Activated T-cell treated with anti-CD3 and anti-CD28 coated beads, Interleukin-2, amount 50 U/mL, for 72 hours (primary cell): ENCODE measurements around the gene CACNA2D3. TPM values are rescaled to one million over a fixed set of nuclear protein-coding genes. Genes with fewer than 3 reads are reported as not detected.
"Not testable (repeated sequence)": the region's sequence is repeated elsewhere in the genome, so short reads cannot be mapped to it uniquely, and the experiment has no call there.

ENCODE experiments used
- ATAC-seq, 2 donors: fragments of 150-1000 bp; cut with Tn5 transposase; replicated peaks in 1 of 2; 2 replicates each; pipeline ENCODE4 v1.10.0; 2021; ENCODE audit warnings: moderate library complexity in 2 of 2, mild to moderate bottlenecking in 1 of 2
- DNase-seq, 2 donors: peaks; one replicate each; pipeline ENCODE4 v3.0.0; 2021 to 2022; ENCODE audit warnings: mixed read lengths in 1 of 2
- H3K27ac Mint-ChIP-seq: one replicate; pipeline ENCODE4 v1.8.0; 2022; ENCODE audit warnings: mild to moderate bottlenecking, moderate library complexity, mixed read lengths
- H3K27me3 Mint-ChIP-seq: one replicate; pipeline ENCODE4 v1.8.0; 2022; ENCODE audit warnings: low read depth, mixed read lengths
- H3K36me3 Mint-ChIP-seq, 2 donors: one replicate each; pipeline ENCODE4 v1.8.0; 2022; ENCODE audit warnings: mixed read lengths in 2 of 2, mild to moderate bottlenecking in 1 of 2; ENCODE audit not compliant: insufficient read depth in 2 of 2
- H3K4me1 Mint-ChIP-seq: one replicate; pipeline ENCODE4 v1.8.0; 2022; ENCODE audit warnings: low read depth, mixed read lengths
- H3K4me3 Mint-ChIP-seq, 2 donors: one replicate each; pipeline ENCODE4 v1.8.0; 2022; ENCODE audit warnings: mild to moderate bottlenecking in 2 of 2, mixed read lengths in 2 of 2, moderate library complexity in 2 of 2
- H3K9me3 Mint-ChIP-seq, 2 donors: one replicate each; pipeline ENCODE4 v1.8.0; 2022; ENCODE audit warnings: mixed read lengths in 2 of 2
- total RNA-seq, 2 donors: library from RNA; stranded (reverse); gene quantifications; one replicate each; pipeline ENCODE4 v1.2.3, GENCODE V29; 2022

Gene CACNA2D3
- total RNA-seq, 2 donors from 2014 or later: not detected

DNA sequence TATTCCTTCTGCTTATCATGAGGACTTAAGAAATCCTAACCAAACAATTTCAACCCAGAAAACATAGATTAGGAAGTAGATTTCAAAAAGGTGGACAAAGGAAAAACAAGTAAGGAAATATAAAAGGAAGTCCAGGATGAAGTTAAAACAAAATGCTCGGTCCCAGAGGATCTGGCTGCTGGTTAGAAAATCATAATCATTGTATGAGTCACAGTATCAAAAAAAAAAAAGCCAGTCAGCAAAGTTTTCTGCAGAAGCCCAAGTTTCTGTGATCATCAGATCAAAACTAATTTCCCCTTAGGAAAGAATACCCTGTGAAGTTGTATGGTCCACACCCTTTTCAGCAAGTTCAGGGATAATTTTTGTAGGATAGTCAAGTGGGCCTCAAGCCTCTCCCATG, 848.5 kb downstream of the CACNA2D3 start:
- H3K27me3 Mint-ChIP-seq: no peaks in the 10 kb centered on the region
- ATAC-seq: no peak
- H3K4me3 Mint-ChIP-seq: no peak overlapping the region
- H3K27ac Mint-ChIP-seq: no peak overlapping the region
- H3K9me3 Mint-ChIP-seq: peaks cover 2 to 4% of the 10 kb centered on the region in 2 donors
- H3K4me1 Mint-ChIP-seq: no peaks in the 10 kb centered on the region
- H3K36me3 Mint-ChIP-seq: peaks cover 0 to 1% of the 10 kb centered on the region in 2 donors
- no peak for DNase-seq

DNA sequence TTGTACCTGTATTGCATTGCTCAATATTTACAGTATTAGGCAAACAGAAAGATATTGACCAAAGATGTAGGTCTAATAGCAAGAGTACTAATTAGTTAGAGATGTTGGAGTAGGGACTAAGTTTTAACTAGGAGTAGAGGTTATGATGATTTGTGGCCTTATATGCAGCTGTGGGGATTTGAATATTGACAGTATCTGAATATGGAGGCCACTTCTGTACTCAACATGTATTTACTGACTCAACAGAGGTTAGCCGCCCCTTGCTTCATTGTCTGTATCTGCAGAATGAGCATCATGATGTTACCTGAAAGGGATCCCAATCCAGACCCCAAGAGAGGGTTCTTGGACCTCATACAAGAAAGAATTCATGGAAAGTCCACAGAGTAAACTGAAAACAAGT, 855.1 kb downstream of the CACNA2D3 start:
- Mint-ChIP-seq H3K36me3 (peaks cover 0 to 1% of the 10 kb centered on the region in 2 donors), H3K27ac (no peak overlapping the region), H3K4me3 (no peak overlapping the region), H3K4me1 (no peaks in the 10 kb centered on the region), H3K9me3 (peaks cover 4 to 7% of the 10 kb centered on the region in 2 donors), H3K27me3 (no peaks in the 10 kb centered on the region)
- ATAC-seq: no peak
- DNase-seq: no peak

GRCh38 chr3:54977946-54978345, 855.6 kb downstream of the CACNA2D3 start:
- not testable (repeated sequence) for H3K9me3 Mint-ChIP-seq, H3K27ac Mint-ChIP-seq, H3K4me3 Mint-ChIP-seq, ATAC-seq, H3K27me3 Mint-ChIP-seq, H3K36me3 Mint-ChIP-seq, DNase-seq, H3K4me1 Mint-ChIP-seq

DNA sequence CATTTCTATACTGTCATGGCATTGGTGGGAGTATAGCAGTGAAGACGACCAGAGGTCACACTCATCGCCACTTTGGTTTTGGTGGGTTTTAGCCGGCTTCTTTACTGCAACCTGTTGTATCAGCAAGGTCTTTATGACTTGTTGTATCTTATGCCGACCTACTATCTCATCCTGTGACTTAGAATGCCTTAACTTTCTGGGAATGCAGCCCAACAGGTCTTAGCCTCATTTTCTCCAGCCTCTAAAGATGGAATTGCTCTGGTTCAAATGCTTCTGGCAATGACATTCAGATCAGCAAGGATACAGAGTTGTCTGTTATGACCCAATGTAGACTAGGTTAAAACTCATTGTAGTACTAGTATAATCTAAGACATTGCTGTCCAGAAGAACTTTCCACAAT, 860.5 kb downstream of the CACNA2D3 start:
- H3K36me3 Mint-ChIP-seq: peaks cover 0 to 1% of the 10 kb centered on the region in 2 donors
- H3K9me3 Mint-ChIP-seq: peaks cover 4 to 11% of the 10 kb centered on the region in 2 donors
- ATAC-seq: no peak
- H3K27ac Mint-ChIP-seq: no peak overlapping the region
- H3K4me1 Mint-ChIP-seq: no peaks in the 10 kb centered on the region
- H3K27me3 Mint-ChIP-seq: no peaks in the 10 kb centered on the region
- H3K4me3 Mint-ChIP-seq: no peak overlapping the region
- DNase-seq: no peak

- ATAC-seq: no peak
- H3K4me1 Mint-ChIP-seq: no peaks in the 10 kb centered on the region
- H3K4me3 Mint-ChIP-seq: no peak overlapping the region
- no peaks in the 10 kb centered on the region for H3K36me3 Mint-ChIP-seq
- DNase-seq: no peak
- H3K27ac Mint-ChIP-seq: no peak overlapping the region
- no peaks in the 10 kb centered on the region for H3K27me3 Mint-ChIP-seq
- peaks cover 2 to 6% of the 10 kb centered on the region in 2 donors for H3K9me3 Mint-ChIP-seq
These were observed 861.1 kb downstream of the CACNA2D3 start for GRCh38 chr3:54983266-54984099.

- no peaks in the 10 kb centered on the region for H3K36me3 Mint-ChIP-seq
- DNase-seq (no peak), ATAC-seq (no peak)
- H3K27me3 Mint-ChIP-seq: no peaks in the 10 kb centered on the region
- no peak overlapping the region for H3K4me3 Mint-ChIP-seq
- H3K4me1 Mint-ChIP-seq: no peaks in the 10 kb centered on the region
- H3K27ac Mint-ChIP-seq: no peak overlapping the region
- peaks cover 3 to 6% of the 10 kb centered on the region in 2 donors for H3K9me3 Mint-ChIP-seq
These were observed 863.5 kb downstream of the CACNA2D3 start for GRCh38 chr3:54985856-54986255.

DNA sequence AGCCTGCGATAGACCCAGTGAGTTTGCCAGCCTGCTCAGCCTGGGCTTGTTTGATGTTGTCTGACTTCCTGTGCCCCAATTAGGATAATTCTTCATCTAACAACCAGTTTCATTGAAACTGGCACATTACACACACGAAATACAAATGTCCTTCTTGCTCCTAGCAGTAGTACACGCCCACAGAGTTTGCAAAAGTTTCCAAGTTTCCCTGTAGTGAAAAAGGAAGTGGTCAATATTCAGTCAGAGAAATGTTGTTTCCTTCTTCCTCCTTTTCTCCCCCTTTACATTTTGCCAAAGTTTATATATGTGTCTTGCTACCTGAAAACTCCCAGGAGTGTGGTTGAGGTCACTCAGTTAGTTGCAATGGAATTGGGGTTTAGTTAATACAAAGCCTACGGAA, 863.9 kb downstream of the CACNA2D3 start:
- peaks cover 2 to 4% of the 10 kb centered on the region in 2 donors for H3K9me3 Mint-ChIP-seq
- no peaks in the 10 kb centered on the region for H3K36me3 Mint-ChIP-seq
- ATAC-seq (no peak), DNase-seq (no peak)
- H3K27ac Mint-ChIP-seq: no peak overlapping the region
- H3K27me3 Mint-ChIP-seq: no peaks in the 10 kb centered on the region
- H3K4me3 Mint-ChIP-seq: no peak overlapping the region
- H3K4me1 Mint-ChIP-seq: no peaks in the 10 kb centered on the region

DNA sequence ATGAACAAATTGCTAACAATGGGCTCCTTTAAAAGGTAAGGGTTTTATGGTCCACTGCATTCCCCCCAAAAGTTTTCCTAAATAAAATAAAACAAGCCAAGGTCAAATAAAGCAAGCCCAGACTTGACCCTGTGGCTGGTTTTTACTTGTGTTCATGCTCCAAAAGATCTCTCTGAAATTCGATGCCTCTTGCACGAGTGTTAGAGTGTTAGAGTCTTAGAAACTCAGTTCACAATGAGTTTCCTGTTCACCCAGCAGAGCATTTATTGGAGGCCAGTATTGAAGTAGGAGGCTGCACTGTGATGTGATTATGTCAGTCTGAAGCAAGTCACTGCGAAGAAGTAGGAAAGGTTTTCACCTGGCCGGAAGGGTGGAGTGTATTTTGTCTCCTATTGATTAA, 865.4 kb downstream of the CACNA2D3 start:
- Mint-ChIP-seq H3K27ac (no peak overlapping the region), H3K36me3 (no peaks in the 10 kb centered on the region), H3K27me3 (no peaks in the 10 kb centered on the region), H3K9me3 (peaks cover 2 to 4% of the 10 kb centered on the region in 2 donors), H3K4me1 (no peaks in the 10 kb centered on the region), H3K4me3 (no peak overlapping the region)
- no peak for DNase-seq
- no peak for ATAC-seq

GRCh38 chr3:54988302-54988837, 866.0 kb downstream of the CACNA2D3 start:
- no peak overlapping the region for H3K27ac Mint-ChIP-seq
- ATAC-seq (no peak), DNase-seq (no peak)
- no peak overlapping the region for H3K4me3 Mint-ChIP-seq
- H3K36me3 Mint-ChIP-seq: no peaks in the 10 kb centered on the region
- H3K4me1 Mint-ChIP-seq: no peaks in the 10 kb centered on the region
- H3K9me3 Mint-ChIP-seq: peaks cover 2 to 4% of the 10 kb centered on the region in 2 donors
- no peaks in the 10 kb centered on the region for H3K27me3 Mint-ChIP-seq

- Mint-ChIP-seq H3K27me3 (no peaks in the 10 kb centered on the region), H3K4me3 (no peak overlapping the region), H3K9me3 (peaks cover 2 to 4% of the 10 kb centered on the region in 2 donors), H3K36me3 (no peaks in the 10 kb centered on the region), H3K4me1 (no peaks in the 10 kb centered on the region), H3K27ac (no peak overlapping the region)
- no peak for DNase-seq
- no peak for ATAC-seq
These were observed 866.7 kb downstream of the CACNA2D3 start for GRCh38 chr3:54988838-54989630.

GRCh38 chr3:54994111-54994513, 871.8 kb downstream of the CACNA2D3 start:
- ATAC-seq: no peak

GRCh38 chr3:54999159-54999558, 876.8 kb downstream of the CACNA2D3 start:
- Mint-ChIP-seq H3K4me1 (no peaks in the 10 kb centered on the region), H3K27ac (no peak overlapping the region), H3K27me3 (no peaks in the 10 kb centered on the region), H3K9me3 (peaks cover under 1 to 2% of the 10 kb centered on the region in 2 donors), H3K4me3 (no peak overlapping the region), H3K36me3 (no peaks in the 10 kb centered on the region)
- no peak for ATAC-seq
- DNase-seq: no peak

More at GRCh38 chr3:54994111-54994513, 871.8 kb downstream of the CACNA2D3 start:
- Mint-ChIP-seq H3K36me3 (no peaks in the 10 kb centered on the region), H3K9me3 (peaks cover 3 to 4% of the 10 kb centered on the region in 2 donors), H3K27ac (no peak overlapping the region), H3K27me3 (no peaks in the 10 kb centered on the region), H3K4me1 (no peaks in the 10 kb centered on the region), H3K4me3 (no peak overlapping the region)
- DNase-seq: no peak

DNA sequence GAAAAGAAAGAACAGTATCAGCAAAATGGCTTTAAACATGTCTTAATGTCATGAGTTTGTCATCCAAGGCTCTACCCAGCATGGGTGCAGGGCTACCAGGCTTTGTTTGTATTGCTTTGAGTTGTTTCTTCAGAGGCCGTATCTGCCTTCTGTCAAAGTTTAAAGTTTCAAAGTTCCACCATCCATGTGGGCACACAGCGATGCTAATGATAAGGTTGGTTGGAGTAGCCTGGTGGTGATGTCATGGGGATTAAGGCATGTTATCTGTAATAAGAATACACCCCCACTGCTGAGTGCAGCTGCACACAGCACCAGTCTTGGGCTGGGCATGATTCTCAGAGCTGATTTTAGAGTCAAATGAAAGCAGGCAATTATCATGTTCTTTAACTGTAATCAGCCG, 877.5 kb downstream of the CACNA2D3 start:
- ATAC-seq (no peak), DNase-seq (no peak)
- Mint-ChIP-seq H3K4me1 (no peaks in the 10 kb centered on the region), H3K4me3 (no peak overlapping the region), H3K27ac (no peak overlapping the region), H3K36me3 (no peaks in the 10 kb centered on the region), H3K9me3 (peaks cover 0 to 1% of the 10 kb centered on the region in 2 donors), H3K27me3 (no peaks in the 10 kb centered on the region)
